Epithelial cell of proximal tubule (primary cell): ENCODE data around the gene COL6A6. TPM values are rescaled to one million over a fixed set of nuclear protein-coding genes. Genes with fewer than 3 reads are reported as not detected.

Experiments used
- DNase-seq: peaks from one replicate; pipeline ENCODE4 v3.0.0-alpha.2; 2011; ENCODE audit warnings: low read depth
- H3K4me3 ChIP-seq: 2 replicates; pipeline ENCODE4 v1.5.1; 2011; ENCODE audit warnings: low read depth, mild to moderate bottlenecking, low read length
- total RNA-seq: library from RNA; depleted of rRNA; stranded (reverse); fragments of >200 nt; gene quantifications from 2 replicates; pipeline ENCODE4 v1.2.3, GENCODE V29; 2015
- TF ChIP-seq, protein P1 (sequence below): conservative IDR thresholded peaks from 2 replicates; pipeline ENCODE4 v1.5.1; 2012; ENCODE audit warnings: low read depth, mild to moderate bottlenecking, low read length

COL6A6 gene
- total RNA-seq, 1 donor from 2014 or later: not detected

DNA sequence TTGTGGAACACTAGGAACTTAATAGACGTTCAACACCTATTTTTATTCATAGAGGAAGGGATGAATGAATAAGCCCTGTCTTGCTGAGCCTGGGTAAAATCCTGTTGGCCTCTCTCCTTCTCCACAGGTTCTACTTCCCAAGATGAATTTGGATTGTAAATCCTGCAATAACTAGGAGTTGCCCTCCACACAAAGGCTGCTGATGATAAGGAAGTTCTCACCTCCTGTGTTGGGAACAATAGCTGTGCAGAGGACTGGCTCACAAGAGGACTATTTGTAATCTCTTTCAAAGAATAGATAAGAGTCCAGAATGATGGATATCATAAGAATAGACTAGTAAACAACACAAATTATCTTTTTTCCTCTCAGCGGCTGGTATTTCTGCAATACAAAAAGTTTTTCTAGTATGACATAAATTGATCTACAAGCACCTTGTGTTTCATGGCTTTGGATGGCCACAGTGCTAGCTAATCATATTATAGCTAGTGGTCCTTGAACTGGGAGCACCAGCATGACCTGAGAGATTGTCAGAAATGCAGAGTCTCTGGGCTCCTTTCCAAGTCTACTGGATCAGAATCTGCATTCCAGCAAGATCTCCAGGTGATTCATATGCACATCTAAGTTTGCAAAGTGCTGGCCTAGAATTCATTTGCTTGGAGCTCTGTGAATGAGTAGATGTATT lies 28.1 kb upstream of the COL6A6 start:
- no peak for DNase-seq
- H3K4me3 ChIP-seq: no peak overlapping the region

DNA sequence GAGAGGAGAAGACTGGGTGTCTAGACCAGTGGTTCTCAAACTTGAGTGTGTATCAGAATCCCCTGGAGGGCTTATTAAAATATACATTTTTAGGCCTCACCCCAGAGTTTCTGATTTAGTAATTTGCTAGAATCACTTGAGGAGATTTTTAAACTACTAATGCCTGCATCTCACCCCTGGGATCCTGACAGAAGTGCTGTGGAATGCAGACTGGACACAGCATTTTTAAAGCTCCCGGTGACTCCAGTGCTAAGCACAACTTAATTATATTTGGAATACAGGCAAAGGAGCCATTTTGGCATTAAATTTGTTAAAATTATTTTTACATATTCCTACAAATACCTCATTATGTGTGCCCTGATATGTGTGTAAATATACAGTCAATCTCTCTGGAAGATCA lies 26.7 kb upstream of the COL6A6 start:
- no peak overlapping the region for H3K4me3 ChIP-seq
- DNase-seq: no peak
- TF ChIP-seq, protein P1, sequence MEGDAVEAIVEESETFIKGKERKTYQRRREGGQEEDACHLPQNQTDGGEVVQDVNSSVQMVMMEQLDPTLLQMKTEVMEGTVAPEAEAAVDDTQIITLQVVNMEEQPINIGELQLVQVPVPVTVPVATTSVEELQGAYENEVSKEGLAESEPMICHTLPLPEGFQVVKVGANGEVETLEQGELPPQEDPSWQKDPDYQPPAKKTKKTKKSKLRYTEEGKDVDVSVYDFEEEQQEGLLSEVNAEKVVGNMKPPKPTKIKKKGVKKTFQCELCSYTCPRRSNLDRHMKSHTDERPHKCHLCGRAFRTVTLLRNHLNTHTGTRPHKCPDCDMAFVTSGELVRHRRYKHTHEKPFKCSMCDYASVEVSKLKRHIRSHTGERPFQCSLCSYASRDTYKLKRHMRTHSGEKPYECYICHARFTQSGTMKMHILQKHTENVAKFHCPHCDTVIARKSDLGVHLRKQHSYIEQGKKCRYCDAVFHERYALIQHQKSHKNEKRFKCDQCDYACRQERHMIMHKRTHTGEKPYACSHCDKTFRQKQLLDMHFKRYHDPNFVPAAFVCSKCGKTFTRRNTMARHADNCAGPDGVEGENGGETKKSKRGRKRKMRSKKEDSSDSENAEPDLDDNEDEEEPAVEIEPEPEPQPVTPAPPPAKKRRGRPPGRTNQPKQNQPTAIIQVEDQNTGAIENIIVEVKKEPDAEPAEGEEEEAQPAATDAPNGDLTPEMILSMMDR: no peak

More for the DNA sequence above, 28.1 kb upstream of the COL6A6 start:
- TF ChIP-seq, protein P1: no peak

DNA sequence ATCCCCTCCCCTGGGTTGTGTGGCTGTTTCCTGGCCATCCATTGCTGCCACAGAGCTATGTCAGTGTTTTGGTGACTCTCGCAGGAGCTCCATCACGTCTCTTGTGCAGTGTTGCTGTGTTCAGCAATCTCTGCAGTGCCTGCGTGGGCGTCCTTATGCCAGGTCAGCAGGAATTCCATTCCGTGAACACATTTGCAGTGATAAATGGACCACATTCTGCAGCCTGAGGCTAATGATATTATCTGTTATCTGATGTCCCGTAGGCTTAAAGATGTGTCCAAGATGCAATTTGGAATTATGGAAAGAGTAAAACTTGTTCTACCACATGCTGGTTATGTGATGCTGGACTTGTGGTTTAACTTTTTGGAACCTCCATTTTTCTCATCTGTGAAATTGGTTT lies 25.5 kb upstream of the COL6A6 start:
- TF ChIP-seq, protein P1: no peak
- DNase-seq: no peak
- no peak overlapping the region for H3K4me3 ChIP-seq

GRCh38 chr3:130504701-130505100 lies 12.3 kb upstream of the COL6A6 start:
- no peak overlapping the region for H3K4me3 ChIP-seq
- DNase-seq: no peak
- TF ChIP-seq, protein P1: no peak

DNA sequence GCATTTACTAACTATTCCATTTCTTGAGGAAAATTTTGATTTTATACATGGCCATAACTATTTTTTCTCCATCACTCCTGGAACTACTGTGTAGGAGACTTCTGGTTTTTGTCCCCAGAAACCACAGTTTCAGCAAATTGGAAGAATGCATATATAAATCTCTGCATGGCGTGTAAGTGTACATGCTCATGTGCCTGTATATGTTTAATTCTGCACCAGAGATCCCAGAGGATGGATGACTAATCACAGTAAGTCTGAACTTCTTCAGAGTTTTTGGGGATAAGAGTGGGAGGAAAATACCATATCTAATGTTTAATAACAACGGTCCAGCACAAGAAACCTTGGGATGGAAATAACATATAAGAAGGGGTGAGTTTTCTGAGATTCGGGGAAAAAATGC lies 10.9 kb upstream of the COL6A6 start:
- TF ChIP-seq, protein P1: no peak
- H3K4me3 ChIP-seq: no peak overlapping the region
- DNase-seq: no peak

DNA sequence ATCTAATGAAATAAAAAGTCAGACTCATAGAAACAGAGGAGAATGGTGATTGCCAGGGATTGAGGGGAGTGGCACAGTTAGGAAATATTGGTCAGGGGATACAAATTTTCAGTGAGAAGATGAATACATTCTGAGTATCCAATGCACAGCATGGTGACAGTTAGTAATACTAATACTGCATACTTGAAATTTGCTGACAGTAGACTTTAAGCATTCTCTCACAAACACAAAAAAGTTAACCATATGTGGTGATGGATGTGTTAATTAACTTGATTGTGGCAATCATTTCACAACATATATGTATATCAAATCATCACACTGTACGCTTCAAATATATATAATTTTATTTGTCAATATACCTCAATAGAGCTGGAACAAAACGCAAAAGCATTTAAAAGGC lies 9.2 kb upstream of the COL6A6 start:
- no peak for DNase-seq
- TF ChIP-seq, protein P1: no peak

GRCh38 chr3:130509008-130509407 lies 8.0 kb upstream of the COL6A6 start:
- H3K4me3 ChIP-seq: no peak overlapping the region
- TF ChIP-seq, protein P1: no peak
- DNase-seq: no peak

More for the DNA sequence above, 9.2 kb upstream of the COL6A6 start:
- H3K4me3 ChIP-seq: no peak overlapping the region
